HG02623 (cell line): ENCODE measurements around the gene BCL2L1.

Source experiments
- ATAC-seq: cut with Tn5 transposase; IDR thresholded peaks from one replicate; pipeline ENCODE4 v1.9.1; 2021; ENCODE audit warnings: moderate library complexity; ENCODE audit not compliant: unreplicated experiment

BCL2L1 gene

GRCh38 chr20:31710423-31711108 lies 12.1 kb downstream of the BCL2L1 start:
- ATAC-seq = no peak

GRCh38 chr20:31709939-31710338 lies 12.7 kb downstream of the BCL2L1 start:
- no peak for ATAC-seq

GRCh38 chr20:31708736-31709534 lies 13.7 kb downstream of the BCL2L1 start:
- no peak for ATAC-seq

GRCh38 chr20:31707994-31708735 lies 14.5 kb downstream of the BCL2L1 start:
- no peak for ATAC-seq

- ATAC-seq = no peak
Measured at GRCh38 chr20:31707258-31707615, 15.4 kb downstream of the BCL2L1 start.

- ATAC-seq = no peak
Measured at GRCh38 chr20:31706607-31707257, 15.9 kb downstream of the BCL2L1 start.

- ATAC-seq = peak; percentile 79
Measured at GRCh38 chr20:31705598-31706597, 16.8 kb downstream of the BCL2L1 start.

GRCh38 chr20:31705191-31705590 lies 17.5 kb downstream of the BCL2L1 start:
- ATAC-seq = no peak

GRCh38 chr20:31704225-31705119 lies 18.2 kb downstream of the BCL2L1 start:
- ATAC-seq = no peak

- no peak for ATAC-seq
Measured at GRCh38 chr20:31701591-31701990, 21.1 kb downstream of the BCL2L1 start.

GRCh38 chr20:31700747-31701146 lies 21.9 kb downstream of the BCL2L1 start:
- no peak for ATAC-seq

- no peak for ATAC-seq
Measured at GRCh38 chr20:31699801-31700728, 22.6 kb downstream of the BCL2L1 start.

GRCh38 chr20:31698803-31699718 lies 23.6 kb downstream of the BCL2L1 start:
- peak; percentile 94 for ATAC-seq

- ATAC-seq = no peak
Measured at GRCh38 chr20:31698243-31698802, 24.3 kb downstream of the BCL2L1 start.

GRCh38 chr20:31695849-31696804 lies 26.5 kb downstream of the BCL2L1 start:
- no peak for ATAC-seq
